Left ventricle myocardium inferior (tissue), 1 donor: ENCODE measurements around the gene KRI1. TPM values are rescaled to one million over a fixed set of nuclear protein-coding genes. Genes with fewer than 3 reads are reported as not detected.

ENCODE experiments used
- DNase-seq: peaks from one replicate; pipeline ENCODE4 v3.0.0-alpha.2; 2020
- H3K27ac ChIP-seq: fragments of 200-600 bp; replicated peaks from 2 replicates; pipeline ENCODE4 v1.8.0; 2021
- H3K27me3 ChIP-seq: fragments of 200-600 bp; 2 replicates; pipeline ENCODE4 v1.8.0; 2021; ENCODE audit warnings: low read depth
- H3K36me3 ChIP-seq: fragments of 200-600 bp; 2 replicates; pipeline ENCODE4 v1.8.0; 2021
- H3K4me1 ChIP-seq: fragments of 200-600 bp; 2 replicates; pipeline ENCODE4 v1.8.0; 2021
- H3K4me3 ChIP-seq: fragments of 200-600 bp; 2 replicates; pipeline ENCODE4 v1.8.0; 2021; ENCODE audit warnings: mild to moderate bottlenecking, moderate library complexity
- H3K9me3 ChIP-seq: fragments of 200-600 bp; replicated peaks from 2 replicates; pipeline ENCODE4 v1.8.0; 2021
- intact Hi-C: fragments of 100-400 bp; cut with micrococcal nuclease; formaldehyde crosslinking; loops from one replicate; pipeline ENCODE4 v1.11.0; 2022
- total RNA-seq: library from RNA; stranded (reverse); fragmentation: NEBNext Ultra II Directional; extraction: Animal tissue kit (Norgen Biotek cat#: 25700); gene quantifications from one replicate; pipeline ENCODE4 v1.2.1, GENCODE V29; 2021
- TF ChIP-seq, protein P1 (sequence below): fragments of 200-600 bp; IDR thresholded peaks from 2 replicates; pipeline ENCODE4 v1.8.0; 2021; ENCODE audit warnings: antibody characterized with exemption, mild to moderate bottlenecking, borderline replicate concordance
- donor health status: DM: no; HTN: yes; CAD: no; lungs with severe emphysema.

The KRI1 gene
- total RNA-seq, 1 donor from 2014 or later: 10.2 TPM

- peak; percentile 39 for DNase-seq
- intact Hi-C loops: no loop called here
- TF ChIP-seq, protein P1, sequence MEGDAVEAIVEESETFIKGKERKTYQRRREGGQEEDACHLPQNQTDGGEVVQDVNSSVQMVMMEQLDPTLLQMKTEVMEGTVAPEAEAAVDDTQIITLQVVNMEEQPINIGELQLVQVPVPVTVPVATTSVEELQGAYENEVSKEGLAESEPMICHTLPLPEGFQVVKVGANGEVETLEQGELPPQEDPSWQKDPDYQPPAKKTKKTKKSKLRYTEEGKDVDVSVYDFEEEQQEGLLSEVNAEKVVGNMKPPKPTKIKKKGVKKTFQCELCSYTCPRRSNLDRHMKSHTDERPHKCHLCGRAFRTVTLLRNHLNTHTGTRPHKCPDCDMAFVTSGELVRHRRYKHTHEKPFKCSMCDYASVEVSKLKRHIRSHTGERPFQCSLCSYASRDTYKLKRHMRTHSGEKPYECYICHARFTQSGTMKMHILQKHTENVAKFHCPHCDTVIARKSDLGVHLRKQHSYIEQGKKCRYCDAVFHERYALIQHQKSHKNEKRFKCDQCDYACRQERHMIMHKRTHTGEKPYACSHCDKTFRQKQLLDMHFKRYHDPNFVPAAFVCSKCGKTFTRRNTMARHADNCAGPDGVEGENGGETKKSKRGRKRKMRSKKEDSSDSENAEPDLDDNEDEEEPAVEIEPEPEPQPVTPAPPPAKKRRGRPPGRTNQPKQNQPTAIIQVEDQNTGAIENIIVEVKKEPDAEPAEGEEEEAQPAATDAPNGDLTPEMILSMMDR: peak; percentile 13
- Histone ChIP-seq H3K27me3 (no peaks in the 10 kb centered on the region), H3K36me3 (no peaks in the 10 kb centered on the region), H3K27ac (peak overlapping the region; percentile 98), H3K9me3 (no peaks in the 10 kb centered on the region), H3K4me3 (peak overlapping the region; percentile 100), H3K4me1 (peaks cover 46% of the 10 kb centered on the region)
Measured at GRCh38 chr19:10603084-10603872, 37.5 kb upstream of the KRI1 start.

DNA sequence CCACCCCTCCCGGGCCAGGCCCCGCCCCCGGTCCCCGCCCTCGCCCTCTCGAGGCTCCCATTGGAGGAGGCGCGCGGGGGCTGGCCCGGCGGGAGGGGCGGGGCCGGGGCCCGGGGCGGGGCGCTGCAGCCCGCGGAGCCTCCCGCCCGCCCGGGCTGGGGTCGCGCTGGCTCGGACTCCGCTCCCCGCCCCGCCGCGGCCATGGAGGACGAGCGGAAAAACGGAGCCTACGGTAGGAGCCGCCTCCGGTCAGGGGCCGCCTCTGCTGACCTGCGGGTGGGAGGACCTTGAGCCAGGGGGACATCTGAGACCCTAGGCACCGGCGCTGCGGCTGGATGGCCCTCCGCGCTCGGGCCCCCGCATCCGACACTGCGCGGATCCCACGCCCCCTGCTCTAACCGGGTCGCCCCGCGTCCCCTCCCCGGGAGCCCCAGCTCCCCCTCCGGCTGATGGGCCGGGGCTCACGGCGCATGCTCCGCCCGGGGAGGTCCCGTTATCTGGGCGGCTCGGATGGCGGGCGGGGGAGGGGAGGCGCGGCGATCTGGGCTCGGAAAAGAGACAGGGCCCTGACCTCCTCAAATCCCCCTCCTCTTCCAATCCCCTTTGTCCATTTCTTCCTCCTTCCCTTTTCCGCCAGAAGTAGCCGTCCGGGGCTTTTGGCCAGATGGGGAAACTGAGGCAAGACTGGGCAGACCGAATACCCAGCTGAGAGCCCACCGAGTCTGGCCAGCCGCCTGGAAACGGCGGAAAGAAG lies 36.7 kb upstream of the KRI1 start:
- Histone ChIP-seq H3K4me1 (peaks cover 46% of the 10 kb centered on the region), H3K9me3 (no peaks in the 10 kb centered on the region), H3K27me3 (no peaks in the 10 kb centered on the region), H3K27ac (peak overlapping the region; percentile 98), H3K4me3 (peak overlapping the region; percentile 100), H3K36me3 (no peaks in the 10 kb centered on the region)
- DNase-seq: peak; percentile 89
- intact Hi-C loops: no loop called here
- TF ChIP-seq, protein P1: no peak

DNA sequence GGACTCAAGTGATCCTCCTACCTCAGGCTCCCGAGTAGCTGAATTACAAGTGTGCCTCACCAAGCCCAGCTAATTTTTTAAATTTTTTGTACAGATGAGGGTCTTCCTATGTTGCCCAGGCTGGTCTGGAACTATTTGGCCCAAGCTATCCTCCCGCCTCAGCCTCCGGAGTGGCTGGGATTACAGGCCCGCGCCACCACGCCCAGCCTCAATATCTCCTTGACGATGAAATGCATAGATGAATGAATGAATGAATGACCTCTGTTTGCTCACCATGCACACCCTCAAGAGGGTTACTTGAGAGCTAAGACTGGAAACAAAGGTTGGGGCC lies 36.2 kb upstream of the KRI1 start:
- TF ChIP-seq, protein P1: no peak
- H3K4me3 ChIP-seq: peak overlapping the region; percentile 100
- intact Hi-C loops: no loop called here
- DNase-seq: no peak
- peak overlapping the region; percentile 98 for H3K27ac ChIP-seq
- no peaks in the 10 kb centered on the region for H3K27me3 ChIP-seq
- H3K4me1 ChIP-seq: peaks cover 50% of the 10 kb centered on the region
- H3K36me3 ChIP-seq: no peaks in the 10 kb centered on the region
- no peaks in the 10 kb centered on the region for H3K9me3 ChIP-seq

DNA sequence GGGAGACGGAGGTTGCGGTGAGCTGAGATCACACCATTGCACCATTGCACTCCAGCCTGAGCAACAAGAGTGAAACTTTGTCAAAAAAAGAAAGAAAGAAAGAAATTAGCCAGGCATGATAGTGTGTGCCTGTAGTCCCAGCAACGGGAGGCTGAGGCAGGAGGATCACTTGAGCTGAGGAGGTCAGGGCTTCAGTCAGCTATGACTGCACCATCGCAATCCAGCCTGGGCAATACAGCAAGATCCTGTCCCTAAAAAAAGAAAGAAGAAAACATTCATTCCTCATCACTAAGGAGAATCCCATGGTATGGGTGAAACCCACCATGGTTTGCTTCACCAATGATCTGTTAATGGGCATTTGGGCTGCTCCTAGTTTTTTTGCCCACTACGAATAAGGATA lies 34.3 kb upstream of the KRI1 start:
- H3K36me3 ChIP-seq: no peaks in the 10 kb centered on the region
- H3K4me3 ChIP-seq: no peak overlapping the region
- TF ChIP-seq, protein P1: no peak
- H3K4me1 ChIP-seq: peaks cover 40% of the 10 kb centered on the region
- no peak for DNase-seq
- no peaks in the 10 kb centered on the region for H3K27me3 ChIP-seq
- H3K27ac ChIP-seq: no peak overlapping the region
- H3K9me3 ChIP-seq: no peaks in the 10 kb centered on the region
- intact Hi-C loops: no loop called here

- no peak for DNase-seq
Measured at GRCh38 chr19:10593820-10594637, 28.2 kb upstream of the KRI1 start.

More at GRCh38 chr19:10593820-10594637, 28.2 kb upstream of the KRI1 start:
- intact Hi-C loops: no loop called here
- no peak overlapping the region for H3K4me3 ChIP-seq
- H3K4me1 ChIP-seq: peaks cover 7% of the 10 kb centered on the region
- H3K36me3 ChIP-seq: no peaks in the 10 kb centered on the region
- H3K9me3 ChIP-seq: no peaks in the 10 kb centered on the region
- peak overlapping the region; percentile 36 for H3K27ac ChIP-seq
- H3K27me3 ChIP-seq: peaks cover 12% of the 10 kb centered on the region
- TF ChIP-seq, protein P1: no peak
